Activated CD8-positive, alpha-beta memory T cell treated with anti-CD3 and anti-CD28 coated beads for 4 hours (primary cell): ENCODE results near the gene IFIT1B.
"Not testable (repeated sequence)": the region's sequence is repeated elsewhere in the genome, so short reads cannot be mapped to it uniquely, and the experiment has no call there.

Experiments used
- DNase-seq, 2 donors: peaks; one replicate each; pipeline ENCODE4 v3.0.0-alpha.2; 2020; ENCODE audit warnings: low read depth in 2 of 2

Gene IFIT1B, protein sequence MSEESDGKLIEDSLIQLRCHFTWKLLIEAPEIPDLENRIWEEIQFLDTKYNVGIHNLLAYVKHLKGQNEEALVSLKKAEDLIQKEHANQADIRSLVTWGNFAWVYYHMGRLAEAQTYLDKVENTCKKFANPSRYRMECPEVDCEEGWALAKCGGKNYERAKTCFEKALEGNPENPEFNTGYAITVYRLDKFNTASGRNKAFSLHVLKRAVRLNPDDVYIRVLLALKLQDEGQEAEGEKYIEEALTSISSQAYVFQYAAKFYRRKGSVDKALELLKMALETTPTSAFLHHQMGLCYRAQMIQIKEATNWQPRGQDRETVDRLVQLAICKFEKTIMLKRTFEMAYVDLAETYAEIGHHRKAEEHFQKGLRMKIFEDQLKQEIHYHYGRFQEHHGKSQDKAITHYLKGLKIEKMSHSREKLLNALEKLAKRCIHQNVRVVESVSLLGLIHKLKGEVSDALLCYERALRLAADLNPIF

DNA sequence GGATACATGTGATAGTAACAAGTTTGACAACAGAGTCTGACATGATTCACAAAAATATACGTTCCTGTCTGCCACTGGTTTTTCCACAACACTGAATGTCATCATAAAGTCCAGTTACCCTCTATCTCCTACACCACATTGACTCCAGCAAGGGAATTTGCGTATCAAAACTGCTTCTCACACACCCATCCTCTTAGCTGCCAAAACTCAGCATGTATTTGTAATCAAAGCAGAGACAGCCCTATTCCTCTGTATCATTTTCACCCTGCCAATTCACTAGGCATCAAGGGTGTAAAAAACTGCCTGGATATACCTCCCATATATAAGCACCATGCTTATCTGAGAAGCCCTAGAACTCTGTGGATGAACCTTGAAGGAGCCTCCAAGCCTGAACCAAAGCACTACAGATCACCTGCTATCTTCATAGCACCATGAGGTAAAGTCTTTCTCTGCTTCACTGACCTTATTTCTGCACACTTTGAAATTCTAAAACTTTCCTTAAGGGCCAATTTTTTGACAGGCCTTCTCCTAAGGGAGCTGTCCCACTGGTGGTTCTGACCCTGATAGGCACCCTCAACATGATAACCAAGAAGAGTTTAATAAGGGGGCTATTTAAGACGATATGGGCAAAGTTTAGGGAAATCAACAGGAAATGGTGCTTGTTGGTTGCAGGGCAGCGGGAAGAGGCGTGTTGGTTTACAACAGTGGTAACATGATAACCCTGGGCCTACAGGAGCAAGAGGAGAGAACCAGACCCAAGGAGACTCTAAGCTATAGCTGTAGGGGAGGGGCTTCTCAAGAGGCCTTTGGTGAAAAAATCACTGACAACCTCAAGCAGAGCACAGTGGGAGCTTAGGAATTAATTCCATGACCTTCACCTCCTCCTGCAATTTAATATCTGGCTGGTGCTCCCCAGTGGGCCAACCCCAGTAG, at the start of gene IFIT1B:
IFIT1B (plus strand) TSS at position 352 of the 933 bp plus-strand sequence; CDS start at position 432, 80 bp downstream.
- no peak for DNase-seq

DNA sequence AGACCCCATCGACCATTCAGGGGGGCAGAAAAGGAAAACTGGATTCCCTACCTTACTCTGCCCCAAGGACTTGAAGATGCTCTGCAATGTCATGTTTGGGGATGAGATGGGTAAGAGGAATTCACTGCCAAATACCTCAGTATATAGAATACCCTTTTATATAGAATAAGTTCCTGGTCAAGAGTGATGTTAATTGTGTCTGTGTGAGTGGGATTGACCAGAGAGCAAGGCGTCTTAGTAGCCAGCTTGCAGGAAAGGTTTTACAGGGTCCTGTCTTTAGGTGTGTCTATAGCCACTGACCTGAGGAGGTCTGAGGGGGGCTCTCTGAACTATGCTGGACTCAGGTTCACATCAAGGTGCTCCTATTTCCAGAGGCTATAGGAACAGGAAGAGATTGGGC, 48.7 kb upstream of the IFIT1B start:
- no peak for DNase-seq

GRCh38 chr10:89330014-89330413, 47.8 kb upstream of the IFIT1B start:
- not testable (repeated sequence) for DNase-seq

GRCh38 chr10:89330537-89331212, 47.2 kb upstream of the IFIT1B start:
- DNase-seq = no peak

- DNase-seq = not testable (repeated sequence)
Observed at GRCh38 chr10:89331487-89332122, 46.3 kb upstream of the IFIT1B start.

DNA sequence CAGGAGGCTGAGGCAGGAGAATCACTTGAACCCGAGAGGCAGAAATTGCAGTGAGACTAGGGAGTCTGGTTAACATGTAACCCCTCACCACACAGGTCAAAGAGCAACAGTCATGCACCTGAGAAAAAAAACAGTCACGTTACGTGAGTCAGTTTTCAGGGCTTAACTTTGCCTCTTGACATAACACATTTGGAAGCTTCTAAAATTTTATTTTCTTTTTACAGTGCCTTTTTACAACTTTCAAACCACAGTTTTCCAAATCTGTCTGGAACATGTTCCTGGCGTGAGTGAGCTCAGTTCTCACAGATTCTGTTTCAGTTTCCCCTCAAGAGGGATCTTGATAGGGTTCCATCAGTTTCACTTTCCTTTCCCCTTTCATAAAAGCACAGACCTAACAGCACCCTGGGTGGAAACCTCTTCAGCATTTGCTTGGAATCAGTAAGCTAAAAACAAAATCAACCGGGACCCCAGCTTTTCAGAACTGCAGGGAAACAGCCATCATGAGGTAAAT, 45.7 kb upstream of the IFIT1B start:
- DNase-seq = peak in 1 of 2 donors; percentile 23

- no peak for DNase-seq
Observed at GRCh38 chr10:89335226-89335625, 42.6 kb upstream of the IFIT1B start.

DNA sequence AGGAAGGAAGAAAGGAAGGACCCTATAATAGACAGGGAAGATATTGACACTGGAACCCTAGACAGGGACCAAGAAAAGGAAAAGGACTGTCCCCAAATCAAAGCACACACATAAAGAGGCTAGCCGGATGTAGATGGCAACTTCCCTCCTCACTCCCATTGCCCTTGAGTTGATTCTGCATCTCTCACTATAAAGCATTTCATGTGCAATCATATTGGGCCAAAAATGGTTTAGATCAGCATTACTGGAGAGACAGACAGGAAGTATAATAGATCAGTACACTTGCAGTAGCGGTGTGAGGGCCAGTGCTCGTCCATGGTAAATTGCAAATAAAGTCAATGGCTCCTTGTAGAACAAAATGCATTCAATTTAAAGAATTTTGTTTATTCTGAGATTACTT, 41.6 kb upstream of the IFIT1B start:
- DNase-seq = no peak

DNA sequence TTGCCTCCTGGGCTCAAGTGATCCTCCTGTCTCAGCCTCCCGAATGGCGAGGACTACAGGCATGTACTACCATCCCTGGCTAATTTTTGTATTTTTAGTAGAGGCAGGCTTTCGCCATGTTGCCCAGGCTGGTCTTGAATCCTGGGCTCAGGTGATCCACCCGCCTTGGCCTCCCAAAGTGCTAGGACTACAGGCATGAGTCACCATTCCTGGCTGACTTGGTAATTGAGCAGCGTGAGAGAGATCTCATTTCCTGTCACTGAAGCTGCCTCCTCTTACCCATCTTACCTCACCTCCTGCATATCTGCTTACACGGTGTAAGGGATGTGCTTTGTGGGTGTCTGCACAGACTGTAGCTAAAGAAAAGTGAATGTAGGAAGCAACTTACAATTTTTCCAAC, 40.4 kb upstream of the IFIT1B start:
- no peak for DNase-seq

- no peak for DNase-seq
Observed at GRCh38 chr10:89338713-89339112, 39.1 kb upstream of the IFIT1B start.

- no peak for DNase-seq
Observed at GRCh38 chr10:89339875-89340274, 38.0 kb upstream of the IFIT1B start.

GRCh38 chr10:89341649-89342048, 36.2 kb upstream of the IFIT1B start:
- DNase-seq = no peak

GRCh38 chr10:89342206-89342958, 35.5 kb upstream of the IFIT1B start:
- no peak for DNase-seq

- DNase-seq = no peak
Observed at GRCh38 chr10:89343089-89343767, 34.6 kb upstream of the IFIT1B start.

GRCh38 chr10:89344156-89344555, 33.7 kb upstream of the IFIT1B start:
- no peak for DNase-seq

DNA sequence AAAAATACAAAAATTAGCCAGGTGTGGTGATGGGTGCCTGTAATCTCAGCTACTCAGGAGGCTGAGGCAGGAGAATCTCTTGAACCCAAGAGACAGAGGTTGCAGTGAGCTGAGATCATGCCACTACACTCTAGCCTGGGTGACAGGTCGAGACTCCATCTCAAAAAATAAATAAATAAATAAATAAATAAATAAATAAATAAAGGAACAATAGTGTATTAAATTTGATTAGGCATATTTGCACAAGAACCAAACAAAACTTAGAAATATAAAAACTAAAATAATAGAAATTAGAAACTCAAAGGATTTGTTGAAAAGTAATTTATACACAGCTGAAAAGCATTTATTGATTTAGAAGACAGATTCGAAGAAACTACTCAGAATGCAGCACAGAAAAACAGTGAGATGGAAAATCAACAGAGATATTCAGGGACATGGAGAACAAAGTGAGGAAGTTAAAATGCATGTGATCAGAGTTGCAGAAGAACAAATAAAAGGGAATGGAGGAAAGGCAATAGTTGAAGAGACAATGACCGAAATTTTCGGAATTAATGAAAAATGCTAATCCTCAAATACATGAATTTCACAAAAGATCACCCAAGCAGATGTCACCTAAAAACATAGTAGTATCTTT, 32.4 kb upstream of the IFIT1B start:
- no peak for DNase-seq

GRCh38 chr10:89346405-89347254, 31.2 kb upstream of the IFIT1B start:
- DNase-seq = no peak

DNA sequence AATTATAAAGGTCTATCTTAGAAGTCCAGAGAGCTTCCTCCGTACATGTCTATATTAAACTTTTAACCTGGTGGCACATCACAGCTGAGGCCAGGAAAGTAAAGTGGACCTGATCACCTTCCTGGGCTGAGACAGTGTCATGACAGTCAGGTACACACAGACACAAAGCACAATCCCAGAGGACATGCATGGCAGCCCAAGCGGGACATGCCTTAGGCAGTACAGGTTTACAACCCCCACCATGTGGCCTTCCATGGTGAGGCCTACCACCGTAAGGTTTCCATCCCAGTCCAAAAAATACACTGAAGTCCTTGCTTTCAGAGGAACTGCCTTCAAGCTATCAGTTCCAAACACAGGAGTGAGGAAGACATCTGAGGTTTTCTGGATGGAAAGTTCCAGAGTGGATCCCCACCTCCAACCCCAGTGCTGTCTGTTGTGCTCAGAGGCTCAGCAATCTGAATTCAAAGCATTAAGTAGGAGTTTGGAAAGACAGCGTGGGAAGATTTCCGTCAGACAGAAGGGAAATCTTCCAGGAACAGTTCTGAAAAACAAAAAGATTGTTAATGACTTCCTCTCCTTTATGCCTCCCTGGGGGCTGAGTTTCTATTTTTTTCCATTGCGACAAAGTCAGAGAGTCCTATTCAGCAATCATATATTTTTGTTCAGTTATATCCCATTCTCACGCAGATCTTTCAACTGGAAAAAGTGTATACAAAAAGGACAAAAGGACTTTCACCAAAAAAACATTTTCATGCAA, 30.0 kb upstream of the IFIT1B start:
- DNase-seq = no peak
